ENCODE results near the gene ABCB9. TPM values are rescaled to one million over a fixed set of nuclear protein-coding genes. Genes with fewer than 3 reads are reported as not detected.

The ABCB9 gene
- total RNA-seq, 4 donors from 2014 or later: 1.5 to 9.2 (median 1.7) TPM

GRCh38 chr12:122965321-122965751 lies 927 bp downstream of the ABCB9 start:
- no peak for TF ChIP-seq CTCF (IDR thresholded peaks at IDR 0.05; ENCODE audit: low read depth)

GRCh38 chr12:122964439-122965257 lies 1.6 kb downstream of the ABCB9 start:
- TF ChIP-seq CTCF (IDR thresholded peaks at IDR 0.05; ENCODE audit: low read depth): no peak

GRCh38 chr12:122963941-122964265 lies 2.4 kb downstream of the ABCB9 start:
- TF ChIP-seq CTCF (IDR thresholded peaks at IDR 0.05; ENCODE audit: low read depth): no peak

- no peak for TF ChIP-seq CTCF (IDR thresholded peaks at IDR 0.05; ENCODE audit: low read depth)
These were observed 4.5 kb downstream of the ABCB9 start for GRCh38 chr12:122961531-122962329.

GRCh38 chr12:122960193-122960569 lies 6.1 kb downstream of the ABCB9 start:
- no peak for TF ChIP-seq CTCF (IDR thresholded peaks at IDR 0.05; ENCODE audit: low read depth)

GRCh38 chr12:122959566-122960192 lies 6.6 kb downstream of the ABCB9 start:
- TF ChIP-seq CTCF (IDR thresholded peaks at IDR 0.05; ENCODE audit: low read depth): no peak

All from subcutaneous adipose tissue (tissue), 4 donors.